D721Med (cell line): ENCODE measurements around the gene ITGB8.

ENCODE experiments used
- DNase-seq: peaks from one replicate; pipeline ENCODE4 v3.0.0; 2011; ENCODE audit warnings: low spot score; ENCODE audit not compliant: insufficient read length
- FAIRE-seq: peaks from 2 replicates; lab custom pipeline; 2011; peaks lifted over from hg19 to GRCh38; lab: Jason Lieb, UNC
- CTCF ChIP-seq: IDR thresholded peaks from 2 replicates; pipeline ENCODE4 v1.5.1; 2012; ENCODE audit warnings: mild to moderate bottlenecking, control low read depth; ENCODE audit not compliant: insufficient read depth; ENCODE audit errors: missing control alignments

Gene ITGB8

GRCh38 chr7:20393616-20394015 is 62.9 kb downstream of the ITGB8 start:
- FAIRE-seq, result no peak
- no peak for TF ChIP-seq CTCF
- no peak for DNase-seq

- no peak for DNase-seq
- no peak for TF ChIP-seq CTCF
- no peak for FAIRE-seq
These were observed 63.6 kb downstream of the ITGB8 start for GRCh38 chr7:20394284-20394683.

- no peak for TF ChIP-seq CTCF
- DNase-seq (no peak), FAIRE-seq (no peak)
These were observed 64.4 kb downstream of the ITGB8 start for GRCh38 chr7:20395104-20395503.

GRCh38 chr7:20395511-20395910 is 64.8 kb downstream of the ITGB8 start:
- FAIRE-seq (no peak), DNase-seq (no peak)
- no peak for TF ChIP-seq CTCF

GRCh38 chr7:20399521-20399920 is 68.8 kb downstream of the ITGB8 start:
- DNase-seq (no peak), FAIRE-seq (no peak)
- TF ChIP-seq CTCF, result no peak

- TF ChIP-seq CTCF, result no peak
- no peak for FAIRE-seq
- DNase-seq, result no peak
These were observed 71.4 kb downstream of the ITGB8 start for GRCh38 chr7:20401861-20402746.

- DNase-seq (no peak), FAIRE-seq (peak; percentile 11)
- TF ChIP-seq CTCF, result peak; percentile 31
These were observed 72.1 kb downstream of the ITGB8 start for GRCh38 chr7:20402747-20403230.
